GM18861 (cell line): ENCODE data around the gene PROX2.

Experiments used
- ATAC-seq: cut with Tn5 transposase; IDR thresholded peaks from one replicate; pipeline ENCODE4 v1.9.1; 2021; ENCODE audit not compliant: unreplicated experiment

PROX2 gene

DNA sequence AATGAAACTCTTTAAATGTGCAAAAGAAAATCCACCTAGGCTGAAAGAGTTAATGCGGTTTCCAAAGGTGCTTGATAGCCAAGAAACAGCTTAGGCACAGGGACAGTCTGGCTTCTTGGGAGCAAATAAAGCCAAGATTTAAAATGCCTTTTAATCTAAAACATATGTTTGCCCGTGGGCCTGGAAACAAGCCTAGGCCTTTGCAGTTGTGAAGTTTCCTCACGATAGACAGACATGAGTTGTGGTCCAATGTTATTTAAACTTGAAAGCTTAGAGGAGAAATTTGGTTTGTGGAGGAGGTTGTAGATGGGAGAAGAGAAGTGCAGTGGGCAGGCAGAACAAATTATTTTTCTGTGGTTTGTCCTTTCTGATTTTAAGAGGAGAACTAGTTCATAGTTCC is 29.8 kb downstream of the PROX2 start:
- ATAC-seq, result no peak

DNA sequence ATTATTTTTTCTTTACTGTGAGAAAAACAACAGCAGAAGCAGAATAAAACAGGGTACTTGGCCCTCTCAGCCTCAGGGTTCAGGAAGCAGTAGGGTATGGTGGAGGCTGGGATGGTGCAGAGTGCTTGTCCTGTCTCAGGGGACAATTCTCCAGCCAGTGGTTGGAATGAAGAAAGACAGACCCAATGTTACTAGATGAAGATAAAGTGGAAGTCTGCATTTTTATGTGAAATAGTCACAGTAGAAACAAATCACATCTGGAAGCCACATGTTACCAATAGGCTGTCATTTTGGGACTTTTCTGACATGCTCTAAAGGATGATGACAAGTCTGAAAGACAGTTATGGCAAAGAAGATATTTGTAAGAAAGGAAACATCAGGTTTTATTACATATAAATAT is 32.3 kb downstream of the PROX2 start:
- ATAC-seq, result no peak

DNA sequence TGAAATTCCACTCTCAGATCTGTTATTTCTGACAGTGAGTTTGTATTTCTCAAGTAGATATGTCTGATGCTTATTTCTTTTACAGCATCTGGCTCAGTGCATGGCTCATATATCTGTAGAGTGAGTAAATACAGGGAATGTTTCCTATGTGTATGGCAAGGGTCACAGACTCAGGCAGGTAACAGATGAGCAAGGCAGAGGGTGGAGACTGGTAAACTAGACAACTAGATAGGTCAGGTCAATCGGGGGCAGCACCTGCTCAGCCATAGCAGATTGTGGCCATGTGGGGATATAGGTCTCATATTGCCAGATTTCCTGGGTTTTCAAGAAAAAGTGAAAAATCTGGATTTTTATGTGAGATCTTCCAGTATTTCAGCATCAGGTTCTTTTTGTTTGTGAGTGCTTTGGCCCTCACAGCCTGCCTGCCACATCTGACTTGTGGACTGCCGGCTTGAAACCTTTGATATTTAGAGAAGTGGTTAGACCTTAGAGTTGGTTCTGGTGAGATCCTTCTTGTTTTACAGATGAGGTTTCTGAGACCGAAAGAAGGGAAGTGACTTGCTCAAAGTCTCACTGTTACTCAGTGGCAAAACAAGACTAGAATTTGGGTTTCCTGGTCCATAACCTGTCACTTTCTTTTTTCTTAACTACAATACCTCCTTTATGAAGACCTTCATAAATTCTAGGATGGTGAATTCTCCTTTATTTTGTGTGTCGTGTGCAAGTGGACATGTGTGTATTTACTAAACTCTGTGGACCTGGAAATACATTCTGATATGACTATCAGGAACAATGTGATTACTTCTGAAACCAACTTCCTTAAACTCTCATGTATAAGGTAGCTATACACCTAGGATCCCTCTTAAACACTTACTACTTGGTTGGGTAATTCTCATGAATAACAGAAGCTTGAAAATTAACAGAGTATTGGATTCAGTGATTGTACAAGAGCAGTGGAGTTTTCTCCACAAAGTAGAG is 34.4 kb downstream of the PROX2 start:
- peak; percentile 68 for ATAC-seq

DNA sequence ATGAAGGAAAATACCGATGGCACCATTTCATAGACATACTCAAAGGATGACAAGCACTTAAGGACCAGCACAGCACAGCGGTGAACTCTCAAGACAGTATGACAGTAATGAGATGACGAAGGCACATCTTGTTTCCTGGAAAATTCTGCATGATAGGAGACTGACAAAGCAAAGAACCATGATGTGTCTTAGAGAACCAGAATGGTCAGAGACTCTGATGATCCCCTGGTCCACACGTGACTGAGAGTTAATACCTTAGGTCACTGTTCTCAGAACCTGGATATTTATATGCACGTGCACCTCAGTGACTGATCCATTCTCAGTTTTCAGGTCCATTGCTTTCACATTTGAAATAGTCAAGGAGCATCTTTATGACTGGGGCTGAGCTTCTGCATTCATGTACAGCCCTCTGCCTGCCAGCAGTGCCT is 35.3 kb downstream of the PROX2 start:
- ATAC-seq, result no peak

DNA sequence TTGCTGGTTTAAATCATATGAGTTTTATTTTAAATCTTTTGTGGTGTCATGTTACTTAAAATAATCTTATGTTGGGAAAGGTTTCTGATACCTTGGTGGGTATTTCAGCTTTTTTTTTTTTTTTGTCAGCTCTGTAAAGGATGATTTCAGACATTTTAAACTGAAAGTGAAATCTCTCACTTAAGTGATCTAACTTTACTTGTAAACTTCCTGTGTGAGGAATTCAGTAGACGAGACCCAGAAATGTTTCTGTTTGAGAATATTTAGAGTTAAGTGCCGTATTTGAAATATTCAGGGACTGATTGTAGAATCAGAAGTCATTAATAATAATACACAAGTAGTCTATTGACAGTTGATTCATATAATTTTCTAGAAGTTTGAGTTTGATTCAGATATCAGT is 37.8 kb downstream of the PROX2 start:
- ATAC-seq, result no peak

DNA sequence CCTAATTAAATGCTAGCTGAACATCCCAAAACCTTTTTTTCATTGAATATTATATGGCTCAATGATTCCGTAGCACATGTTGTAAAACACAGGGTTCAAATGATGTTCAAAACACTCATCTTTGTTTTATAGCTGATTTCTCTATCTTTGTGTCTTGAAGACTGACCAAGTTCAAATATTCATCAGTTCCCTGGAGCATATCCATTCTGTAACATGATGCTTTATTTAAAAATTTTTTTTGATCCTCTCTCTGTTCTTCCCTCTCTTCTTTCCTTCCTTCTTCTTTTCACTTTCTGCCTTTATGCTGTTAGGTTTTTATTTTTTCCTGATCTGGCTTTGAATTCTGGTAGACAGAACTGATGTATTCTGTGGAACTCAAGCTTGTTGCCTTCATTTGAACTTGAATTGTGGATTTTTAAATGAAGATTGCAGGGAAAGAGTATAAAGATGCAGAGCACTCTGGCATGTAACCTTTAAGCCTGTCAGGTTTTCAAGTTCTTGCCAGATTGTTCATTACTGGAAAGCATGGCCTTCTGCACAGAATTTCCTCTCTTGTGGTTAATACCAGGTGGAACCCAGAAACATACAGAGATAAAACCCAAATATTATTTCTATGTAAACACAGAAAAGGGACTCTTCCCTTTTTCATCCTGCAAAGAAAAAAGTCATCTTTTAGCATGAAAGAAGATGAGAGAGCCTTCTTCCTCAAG is 39.5 kb downstream of the PROX2 start:
- ATAC-seq, result no peak

DNA sequence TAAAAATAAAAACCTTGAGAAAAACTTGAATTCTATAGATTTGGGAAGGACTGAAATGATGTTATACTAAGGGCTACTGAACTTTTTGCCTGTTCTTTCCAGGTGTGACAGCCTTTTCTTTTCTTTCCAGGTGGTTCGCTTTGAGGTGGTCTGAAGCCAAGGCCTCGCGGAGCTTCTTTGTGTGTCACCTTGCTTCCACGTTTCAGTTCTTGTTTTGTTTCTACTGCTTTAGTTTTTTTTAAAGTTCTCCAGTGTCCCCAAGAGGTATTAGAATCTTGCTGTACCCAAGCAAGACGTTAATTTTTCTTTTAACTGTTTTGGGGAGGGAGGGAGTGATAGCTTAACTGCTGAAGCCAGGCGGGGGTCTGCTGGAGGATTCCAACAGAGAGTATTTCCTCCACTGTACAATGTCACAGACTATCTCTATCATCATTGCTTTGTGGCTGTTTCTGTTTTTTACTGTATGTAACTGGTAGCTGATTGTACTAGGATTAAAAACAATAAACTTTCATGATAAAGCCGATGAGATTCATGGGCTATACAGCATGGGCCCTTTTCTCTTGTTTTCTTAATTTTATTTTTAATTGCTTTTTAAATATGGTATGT is 40.2 kb downstream of the PROX2 start:
- ATAC-seq, result no peak

DNA sequence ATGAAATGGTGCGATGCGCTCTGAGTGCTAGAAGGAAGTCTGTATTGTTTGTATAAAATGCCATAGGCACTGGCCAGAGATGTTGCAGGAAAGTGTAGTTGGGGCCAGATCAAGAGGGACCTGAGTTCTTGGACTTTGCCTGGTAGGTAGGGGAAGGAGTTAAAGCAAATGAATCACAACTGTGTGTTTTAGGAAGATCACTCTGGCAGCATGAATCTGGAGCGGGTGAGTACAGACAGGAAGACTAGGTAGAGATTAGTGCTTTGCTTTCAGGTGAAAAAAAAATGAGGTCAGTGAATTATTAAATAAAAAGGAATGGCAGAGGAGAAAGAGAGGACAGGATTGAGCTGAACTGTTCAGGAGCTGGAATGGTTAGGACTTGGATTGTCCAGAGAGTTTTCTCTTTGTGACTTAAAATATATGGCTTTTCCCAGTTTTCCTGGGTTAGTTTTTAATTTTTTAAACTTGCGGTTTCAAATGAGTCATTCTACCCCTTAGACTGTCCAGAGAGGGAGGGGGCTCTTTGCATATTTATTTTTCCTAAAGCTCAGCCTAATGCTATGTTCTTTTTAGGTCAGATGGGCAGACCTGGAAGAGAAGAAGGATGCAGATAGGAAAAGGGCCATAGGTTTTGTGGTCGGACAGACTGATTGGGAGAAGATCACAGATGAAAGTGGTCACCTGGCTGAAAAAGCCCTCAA is 41.1 kb downstream of the PROX2 start:
- no peak for ATAC-seq

DNA sequence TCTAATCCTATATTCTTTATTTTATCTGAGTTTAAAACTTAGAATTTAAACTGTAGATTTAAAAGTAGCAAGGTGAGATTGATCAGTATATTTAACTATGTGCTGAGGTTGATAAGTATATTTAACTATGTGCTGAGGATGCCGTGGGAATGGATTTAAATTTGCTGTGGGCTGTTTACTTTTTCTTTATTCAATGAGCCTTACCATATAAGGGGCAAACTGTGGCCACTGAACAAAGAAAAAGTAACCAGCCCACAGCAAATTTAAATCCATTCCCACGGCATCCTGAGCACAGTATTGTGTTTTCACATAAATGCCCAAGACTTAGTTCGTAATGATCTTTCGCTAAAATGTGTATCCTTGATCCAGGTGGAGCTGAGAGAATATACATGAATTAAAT is 43.1 kb downstream of the PROX2 start:
- no peak for ATAC-seq

DNA sequence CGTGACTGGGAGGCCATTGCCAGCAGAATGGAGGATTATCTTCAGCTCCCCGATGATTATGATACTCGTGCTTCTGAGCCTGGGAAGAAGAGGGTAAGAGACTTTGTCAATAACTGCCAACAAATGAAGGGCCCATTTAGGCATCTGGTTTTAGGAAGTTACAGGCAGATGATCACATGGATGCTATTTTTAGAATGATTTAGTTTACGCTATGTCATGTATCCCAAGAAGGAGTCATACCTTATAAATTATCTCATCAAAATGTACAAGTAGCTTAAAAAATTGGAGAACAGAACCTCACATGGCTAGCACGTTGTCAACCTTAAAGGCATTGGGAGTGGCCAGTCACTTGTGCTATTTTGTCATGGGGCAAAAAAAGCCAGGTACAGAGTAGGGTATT is 46.7 kb downstream of the PROX2 start:
- no peak for ATAC-seq

DNA sequence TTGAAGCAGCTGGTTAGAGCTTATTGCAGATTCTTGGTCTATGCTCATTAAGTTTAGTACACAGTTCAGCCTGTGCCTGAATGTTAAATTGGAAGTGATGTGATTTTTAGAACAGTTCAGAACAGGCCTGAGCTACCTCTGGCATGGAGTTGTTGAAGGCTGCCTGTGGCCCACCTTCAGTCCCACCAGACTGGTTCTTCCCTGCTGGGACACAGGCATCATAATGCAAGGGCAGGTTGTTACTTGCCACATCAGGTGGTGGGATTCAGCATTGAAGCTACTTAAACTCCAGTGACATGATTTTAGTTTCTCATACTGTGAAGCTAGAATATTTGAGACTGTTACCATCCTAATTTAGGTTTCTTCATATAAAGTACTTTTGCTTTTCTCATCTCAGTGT is 49.4 kb downstream of the PROX2 start:
- no peak for ATAC-seq
